Right atrium auricular region (tissue), 2 donors: Measurements from ENCODE around the gene PIK3CD. TPM values are rescaled to one million over a fixed set of nuclear protein-coding genes. Genes with fewer than 3 reads are reported as not detected.

ENCODE experiments used
- DNase-seq: peaks from one replicate; pipeline ENCODE4 v3.0.0-alpha.2; 2019; ENCODE audit warnings: low spot score
- H3K27ac ChIP-seq, 2 donors: fragments of 200-600 bp; sonication (generic); 1 replicate in 1 of 2; 2 replicates in 1 of 2; pipeline ENCODE4 v1.5.1; 2016 to 2019
- H3K27me3 ChIP-seq, 2 donors: fragments of 200-600 bp; sonication (generic); one replicate each; pipeline versions ENCODE4 v1.5.1 to v1.6.0; 2017 to 2019
- H3K36me3 ChIP-seq: fragments of 200-600 bp; sonication (generic); one replicate; pipeline ENCODE4 v1.5.1; 2016
- H3K4me1 ChIP-seq, 2 donors: fragments of 200-600 bp; sonication (generic); one replicate each; pipeline versions ENCODE4 v1.5.1 to v1.6.0; 2017 to 2019
- H3K4me3 ChIP-seq, 2 donors: fragments of 200-600 bp; sonication (generic); 1 replicate in 1 of 2; 2 replicates in 1 of 2; pipeline ENCODE4 v1.5.1; 2017 to 2019; ENCODE audit warnings: mild to moderate bottlenecking in 1 of 2, moderate library complexity in 1 of 2
- H3K9me3 ChIP-seq, 2 donors: fragments of 200-600 bp; sonication (generic); one replicate each; pipeline ENCODE4 v1.5.1; 2019
- CTCF ChIP-seq, 2 donors: fragments of 200-600 bp; sonication (generic); IDR thresholded peaks; one replicate each; pipeline ENCODE4 v1.5.1; 2019; ENCODE audit warnings: antibody characterized with exemption in 2 of 2
- total RNA-seq, 2 donors: library from RNA; depleted of rRNA; stranded (reverse); fragments of >200 nt; gene quantifications; one replicate each; pipeline ENCODE4 v1.1.0, GENCODE V29; 2016

The PIK3CD gene
- total RNA-seq, 2 donors from 2014 or later, result 4.7 to 7.4 TPM

GRCh38 chr1:9731051-9731537, 79.6 kb downstream of the PIK3CD start:
- Histone ChIP-seq H3K27ac (no peak overlapping the region), H3K36me3 (peaks cover 87% of the 10 kb centered on the region), H3K9me3 (no peaks in the 10 kb centered on the region), H3K4me1 (no peaks in the 10 kb centered on the region), H3K27me3 (no peaks in the 10 kb centered on the region), H3K4me3 (no peak overlapping the region)
- TF ChIP-seq CTCF (IDR thresholded peaks at IDR 0.05), result no peak
- no peak for DNase-seq

- H3K27me3 ChIP-seq, result no peaks in the 10 kb centered on the region
- no peak for TF ChIP-seq CTCF (IDR thresholded peaks at IDR 0.05)
- no peaks in the 10 kb centered on the region for H3K9me3 ChIP-seq
- no peak for DNase-seq
- no peak overlapping the region for H3K27ac ChIP-seq
- H3K4me3 ChIP-seq, result no peak overlapping the region
- no peaks in the 10 kb centered on the region for H3K4me1 ChIP-seq
- peaks cover 90% of the 10 kb centered on the region for H3K36me3 ChIP-seq
These were observed 80.0 kb downstream of the PIK3CD start for GRCh38 chr1:9731561-9731960.

GRCh38 chr1:9732123-9732971, 80.8 kb downstream of the PIK3CD start:
- H3K9me3 ChIP-seq, result no peaks in the 10 kb centered on the region
- DNase-seq, result no peak
- no peaks in the 10 kb centered on the region for H3K4me1 ChIP-seq
- no peak overlapping the region for H3K4me3 ChIP-seq
- no peak for TF ChIP-seq CTCF (IDR thresholded peaks at IDR 0.05)
- peaks cover 90% of the 10 kb centered on the region for H3K36me3 ChIP-seq
- no peak overlapping the region for H3K27ac ChIP-seq
- no peaks in the 10 kb centered on the region for H3K27me3 ChIP-seq

- Histone ChIP-seq H3K4me3 (no peak overlapping the region), H3K27me3 (no peaks in the 10 kb centered on the region), H3K4me1 (no peaks in the 10 kb centered on the region), H3K9me3 (no peaks in the 10 kb centered on the region), H3K36me3 (peaks cover 95% of the 10 kb centered on the region), H3K27ac (no peak overlapping the region)
- TF ChIP-seq CTCF (IDR thresholded peaks at IDR 0.05), result no peak
- no peak for DNase-seq
These were observed 81.7 kb downstream of the PIK3CD start for GRCh38 chr1:9733160-9733789.

- Histone ChIP-seq H3K4me1 (no peaks in the 10 kb centered on the region), H3K27me3 (no peaks in the 10 kb centered on the region), H3K4me3 (no peak overlapping the region), H3K36me3 (peaks cover 94% of the 10 kb centered on the region), H3K9me3 (no peaks in the 10 kb centered on the region), H3K27ac (no peak overlapping the region)
- no peak for DNase-seq
- TF ChIP-seq CTCF (IDR thresholded peaks at IDR 0.05), result no peak
These were observed 84.3 kb downstream of the PIK3CD start for GRCh38 chr1:9735800-9736199.
